GM12892 (cell line): Measurements from ENCODE around the gene SPRR3.

Experiments used
- POLR2AphosphoS5 ChIP-seq: IDR thresholded peaks from 2 replicates; pipeline ENCODE4 v1.6.1; 2011; ENCODE audit warnings: low read depth, low read length, control low read depth
- TAF1 ChIP-seq: IDR thresholded peaks from 2 replicates; pipeline ENCODE4 v1.6.1; 2011; ENCODE audit warnings: low read depth, mild to moderate bottlenecking, control low read depth, low read length, borderline replicate concordance

- TF ChIP-seq TAF1 (no peak), POLR2AphosphoS5 (no peak)
Measured at GRCh38 chr1:152977614-152978013, 23.9 kb upstream of the SPRR3 start.
